HCT116 (cell line): ENCODE data around the gene TNFSF12. TPM values are rescaled to one million over a fixed set of nuclear protein-coding genes. Genes with fewer than 3 reads are reported as not detected.

Experiments
- ATAC-seq: fragments of 200-7000 bp; cut with Tn5 transposase; 2 replicates; pipeline ENCODE4 v1.9.1; 2020; ENCODE audit warnings: mild to moderate bottlenecking, moderate library complexity
- BruUV-seq: library from RNA; stranded (reverse); fragments of 400-500 nt; replicated peaks from 2 replicates; lab custom pipeline; 2021; lab: Mats Ljungman, UMichigan
- CTCF ChIA-PET: fragments of 300-600 bp; sonication (Branson Sonifier 250); formaldehyde crosslinking; loops from one replicate; lab custom pipeline; 2021; ENCODE audit warnings: antibody characterized with exemption; lab: Charles Lee
- POLR2A ChIA-PET: fragments of 300-600, 350-600 bp; sonication (Branson Sonifier 250); formaldehyde crosslinking; loops from one replicate; lab custom pipeline; 2021; ENCODE audit warnings: antibody characterized with exemption; lab: Charles Lee
- RAD21 ChIA-PET, 2 experiments: fragments of 300-600 bp; sonication (Branson Sonifier 250); formaldehyde crosslinking; loops; one replicate each; lab custom pipeline; 2023; ENCODE audit warnings: low total read pairs in 2 of 2; ENCODE audit not compliant: uncharacterized antibody in 2 of 2, unreplicated experiment in 2 of 2, low non-redundant PET in 1 of 2; lab: Charles Lee
- DNase-seq: peaks from one replicate; pipeline ENCODE4 v3.0.0-alpha.2; 2010; ENCODE audit warnings: low read depth, low spot score
- H2AFZ ChIP-seq: fragments of 200-600 bp; shearing (Covaris generic), sonication (generic); 2 replicates; pipeline ENCODE4 v1.6.1; 2017; ENCODE audit warnings: low read depth, mixed run types, mixed read lengths, antibody characterized with exemption, low read length; ENCODE audit not compliant: poor library complexity, severe bottlenecking
- H3K27ac ChIP-seq: 2 replicates; pipeline ENCODE4 v1.5.1; 2012; ENCODE audit warnings: low read depth, low read length
- H3K27me3 ChIP-seq: fragments of 200-600 bp; sonication (generic); 2 replicates; pipeline ENCODE4 v1.6.1; 2016; ENCODE audit warnings: mixed run types, low read length, mixed read lengths; ENCODE audit not compliant: insufficient read depth
- H3K36me3 ChIP-seq, 2 experiments: fragments of 200-500 bp in 1 of 2; fragments of 200-600 bp in 1 of 2; sonication (Bioruptor generic) in 1 of 2; sonication (generic) in 1 of 2; 2 replicates each; pipeline versions ENCODE4 v1.5.1 to v1.6.1; 2014 to 2016; ENCODE audit warnings: low read length in 2 of 2, inconsistent platforms in 1 of 2, mixed read lengths in 1 of 2, mixed run types in 1 of 2; ENCODE audit not compliant: insufficient read depth in 2 of 2, control insufficient read depth in 1 of 2
- H3K4me1 ChIP-seq, 2 experiments: fragments of 200-600 bp in 1 of 2; sonication (generic) in 1 of 2; 2 replicates each; pipeline versions ENCODE4 v1.5.1 to v1.6.1; 2012 to 2017; ENCODE audit warnings: low read length in 2 of 2, inconsistent platforms in 1 of 2, mild to moderate bottlenecking in 1 of 2, mixed read lengths in 1 of 2, mixed run types in 1 of 2, moderate library complexity in 1 of 2; ENCODE audit not compliant: insufficient read depth in 2 of 2, control insufficient read depth in 1 of 2
- H3K4me2 ChIP-seq: fragments of 200-600 bp; sonication (generic); 2 replicates; pipeline ENCODE4 v1.6.1; 2017; ENCODE audit warnings: mixed run types, low read length, mixed read lengths
- H3K4me3 ChIP-seq, 2 experiments: fragments of 200-600 bp in 1 of 2; sonication (generic) in 1 of 2; replicated peaks in 1 of 2; 2 replicates each; pipeline ENCODE4 v1.5.1; 2011 to 2016; ENCODE audit warnings: low read length in 2 of 2, control low read depth in 1 of 2, low read depth in 1 of 2, mild to moderate bottlenecking in 1 of 2, mixed read lengths in 1 of 2, mixed run types in 1 of 2
- H3K79me2 ChIP-seq: fragments of 200-600 bp; sonication (generic); 2 replicates; pipeline ENCODE4 v1.6.1; 2017; ENCODE audit warnings: mild to moderate bottlenecking, mixed run types, low read length, moderate library complexity, mixed read lengths; ENCODE audit not compliant: insufficient read depth
- H3K9ac ChIP-seq: fragments of 200-600 bp; sonication (generic); 2 replicates; pipeline ENCODE4 v1.6.1; 2016; ENCODE audit warnings: low read length, mixed read lengths
- H3K9me2 ChIP-seq: fragments of 200-600 bp; sonication (generic), shearing (Covaris generic); 2 replicates; pipeline ENCODE4 v1.6.1; 2017; ENCODE audit warnings: mixed run types, mild to moderate bottlenecking, moderate library complexity; ENCODE audit not compliant: insufficient read depth
- H3K9me3 ChIP-seq, 2 experiments: fragments of 200-500 bp in 1 of 2; fragments of 200-600 bp in 1 of 2; sonication (Bioruptor generic) in 1 of 2; sonication (generic) in 1 of 2; 2 replicates each; pipeline ENCODE4 v1.6.1; 2014 to 2017; ENCODE audit warnings: low read length in 2 of 2, mixed read lengths in 2 of 2, inconsistent platforms in 1 of 2, low read depth in 1 of 2, mild to moderate bottlenecking in 1 of 2, mixed run types in 1 of 2, moderate library complexity in 1 of 2; ENCODE audit not compliant: control insufficient read depth in 1 of 2, insufficient read depth in 1 of 2
- H4K20me1 ChIP-seq: fragments of 200-600 bp; sonication (generic), shearing (Covaris generic); 2 replicates; pipeline ENCODE4 v1.6.1; 2017; ENCODE audit warnings: mixed run types, mild to moderate bottlenecking, moderate library complexity; ENCODE audit not compliant: insufficient read depth
- ELF1 ChIP-seq: IDR thresholded peaks from 2 replicates; pipeline ENCODE4 v1.6.1; 2012; ENCODE audit warnings: low read depth, borderline replicate concordance
- SP1 ChIP-seq: IDR thresholded peaks from 2 replicates; pipeline ENCODE4 v1.6.1; 2012; ENCODE audit warnings: low read depth
- ZFX ChIP-seq: fragments of 450-650 bp; IDR thresholded peaks from 2 replicates; pipeline ENCODE4 v1.6.1; 2017
- intact Hi-C: fragments of 100-400 bp; cut with micrococcal nuclease; formaldehyde crosslinking; loops from 2 replicates; pipeline ENCODE4 v1.10.0; 2022
- total RNA-seq: library from RNA; stranded (reverse); gene quantifications from one replicate; pipeline ENCODE4 v1.2.1, GENCODE V29; 2021; ENCODE audit not compliant: unreplicated experiment
- TF ChIP-seq, protein P1 (sequence below): IDR thresholded peaks from 2 replicates; pipeline ENCODE4 v1.6.1; 2012; ENCODE audit warnings: low read depth
- TF ChIP-seq, protein P2 (sequence below), 3 experiments: fragments of 200-600 bp in 1 of 3; sonication (generic) in 1 of 3; IDR thresholded peaks in 2 of 3; conservative IDR thresholded peaks in 1 of 3; 2 replicates each; pipeline ENCODE4 v1.5.1; 2012 to 2017; ENCODE audit warnings: low read depth in 2 of 3, low read length in 2 of 3, antibody characterized with exemption in 1 of 3, borderline replicate concordance in 1 of 3, control low read depth in 1 of 3, mild to moderate bottlenecking in 1 of 3, mixed read lengths in 1 of 3, mixed run types in 1 of 3, moderate library complexity in 1 of 3; ENCODE audit not compliant: insufficient read depth in 1 of 3

TNFSF12 gene
- total RNA-seq, 1 experiment from 2014 or later: 12.3 TPM

DNA sequence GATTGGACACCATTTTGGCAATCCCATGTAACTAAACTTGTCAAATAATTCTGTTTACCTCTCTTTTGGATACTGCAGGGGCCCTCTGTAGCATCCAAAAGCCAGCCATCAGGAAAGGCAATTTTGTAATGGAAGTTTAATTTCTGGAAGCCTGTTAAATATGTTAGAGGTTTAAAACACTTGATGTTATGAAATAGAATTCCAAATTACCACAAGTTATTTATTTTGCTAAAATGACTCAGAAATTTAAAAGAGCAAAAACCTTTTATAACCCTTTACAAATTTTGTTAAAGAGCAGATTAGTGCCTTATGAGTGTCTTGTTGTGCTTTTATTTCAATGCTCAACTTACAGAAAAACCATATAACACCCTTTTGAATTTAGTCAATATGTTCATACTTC lies 20.0 kb upstream of the TNFSF12 start:
- H3K79me2 ChIP-seq: no peaks in the 10 kb centered on the region
- H3K9ac ChIP-seq: no peak overlapping the region
- H4K20me1 ChIP-seq: no peaks in the 10 kb centered on the region
- H3K4me2 ChIP-seq: no peak overlapping the region
- TF ChIP-seq, protein P1, sequence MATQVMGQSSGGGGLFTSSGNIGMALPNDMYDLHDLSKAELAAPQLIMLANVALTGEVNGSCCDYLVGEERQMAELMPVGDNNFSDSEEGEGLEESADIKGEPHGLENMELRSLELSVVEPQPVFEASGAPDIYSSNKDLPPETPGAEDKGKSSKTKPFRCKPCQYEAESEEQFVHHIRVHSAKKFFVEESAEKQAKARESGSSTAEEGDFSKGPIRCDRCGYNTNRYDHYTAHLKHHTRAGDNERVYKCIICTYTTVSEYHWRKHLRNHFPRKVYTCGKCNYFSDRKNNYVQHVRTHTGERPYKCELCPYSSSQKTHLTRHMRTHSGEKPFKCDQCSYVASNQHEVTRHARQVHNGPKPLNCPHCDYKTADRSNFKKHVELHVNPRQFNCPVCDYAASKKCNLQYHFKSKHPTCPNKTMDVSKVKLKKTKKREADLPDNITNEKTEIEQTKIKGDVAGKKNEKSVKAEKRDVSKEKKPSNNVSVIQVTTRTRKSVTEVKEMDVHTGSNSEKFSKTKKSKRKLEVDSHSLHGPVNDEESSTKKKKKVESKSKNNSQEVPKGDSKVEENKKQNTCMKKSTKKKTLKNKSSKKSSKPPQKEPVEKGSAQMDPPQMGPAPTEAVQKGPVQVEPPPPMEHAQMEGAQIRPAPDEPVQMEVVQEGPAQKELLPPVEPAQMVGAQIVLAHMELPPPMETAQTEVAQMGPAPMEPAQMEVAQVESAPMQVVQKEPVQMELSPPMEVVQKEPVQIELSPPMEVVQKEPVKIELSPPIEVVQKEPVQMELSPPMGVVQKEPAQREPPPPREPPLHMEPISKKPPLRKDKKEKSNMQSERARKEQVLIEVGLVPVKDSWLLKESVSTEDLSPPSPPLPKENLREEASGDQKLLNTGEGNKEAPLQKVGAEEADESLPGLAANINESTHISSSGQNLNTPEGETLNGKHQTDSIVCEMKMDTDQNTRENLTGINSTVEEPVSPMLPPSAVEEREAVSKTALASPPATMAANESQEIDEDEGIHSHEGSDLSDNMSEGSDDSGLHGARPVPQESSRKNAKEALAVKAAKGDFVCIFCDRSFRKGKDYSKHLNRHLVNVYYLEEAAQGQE: no peak
- TF ChIP-seq SP1: no peak
- TF ChIP-seq, protein P2, sequence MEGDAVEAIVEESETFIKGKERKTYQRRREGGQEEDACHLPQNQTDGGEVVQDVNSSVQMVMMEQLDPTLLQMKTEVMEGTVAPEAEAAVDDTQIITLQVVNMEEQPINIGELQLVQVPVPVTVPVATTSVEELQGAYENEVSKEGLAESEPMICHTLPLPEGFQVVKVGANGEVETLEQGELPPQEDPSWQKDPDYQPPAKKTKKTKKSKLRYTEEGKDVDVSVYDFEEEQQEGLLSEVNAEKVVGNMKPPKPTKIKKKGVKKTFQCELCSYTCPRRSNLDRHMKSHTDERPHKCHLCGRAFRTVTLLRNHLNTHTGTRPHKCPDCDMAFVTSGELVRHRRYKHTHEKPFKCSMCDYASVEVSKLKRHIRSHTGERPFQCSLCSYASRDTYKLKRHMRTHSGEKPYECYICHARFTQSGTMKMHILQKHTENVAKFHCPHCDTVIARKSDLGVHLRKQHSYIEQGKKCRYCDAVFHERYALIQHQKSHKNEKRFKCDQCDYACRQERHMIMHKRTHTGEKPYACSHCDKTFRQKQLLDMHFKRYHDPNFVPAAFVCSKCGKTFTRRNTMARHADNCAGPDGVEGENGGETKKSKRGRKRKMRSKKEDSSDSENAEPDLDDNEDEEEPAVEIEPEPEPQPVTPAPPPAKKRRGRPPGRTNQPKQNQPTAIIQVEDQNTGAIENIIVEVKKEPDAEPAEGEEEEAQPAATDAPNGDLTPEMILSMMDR (IDR thresholded peaks at IDR 0.05 in 2 of 3, conservative IDR thresholded peaks at IDR 0.05 in 1 of 3; ENCODE audit: borderline replicate concordance in 1 of 3, insufficient read depth in 1 of 3, low read depth in 2 of 3, low read length in 2 of 3): no peak
- no peak for TF ChIP-seq ELF1
- no peak for TF ChIP-seq ZFX
- DNase-seq (no peak), ATAC-seq (no peak)
- no peaks in the 10 kb centered on the region for H3K36me3 ChIP-seq
- H3K9me3 ChIP-seq: peaks cover 0 to 4% of the 10 kb centered on the region in 2 experiments; a peak in 1 of 4 replicates
- BruUV-seq: no TSS peak
- no peak overlapping the region for H3K27ac ChIP-seq
- ChIA-PET POLR2A (no interaction called here), RAD21 (no interaction called here), CTCF (no interaction called here)
- H3K4me1 ChIP-seq: no peaks in the 10 kb centered on the region
- no peaks in the 10 kb centered on the region for H3K9me2 ChIP-seq
- intact Hi-C loops: no loop called here
- H2AFZ ChIP-seq: no peak overlapping the region
- no peak overlapping the region for H3K4me3 ChIP-seq
- no peaks in the 10 kb centered on the region for H3K27me3 ChIP-seq
